Measurements from ENCODE around the gene PIEZO1. TPM values are rescaled to one million over a fixed set of nuclear protein-coding genes. Genes with fewer than 3 reads are reported as not detected.

Gene PIEZO1
- total and polyA plus RNA-seq, 9 of the 15 experiments (the other 6 are each of a cell fraction or from before 2014, with no cell fraction given), result 3.6 to 432 (median 131) TPM

DNA sequence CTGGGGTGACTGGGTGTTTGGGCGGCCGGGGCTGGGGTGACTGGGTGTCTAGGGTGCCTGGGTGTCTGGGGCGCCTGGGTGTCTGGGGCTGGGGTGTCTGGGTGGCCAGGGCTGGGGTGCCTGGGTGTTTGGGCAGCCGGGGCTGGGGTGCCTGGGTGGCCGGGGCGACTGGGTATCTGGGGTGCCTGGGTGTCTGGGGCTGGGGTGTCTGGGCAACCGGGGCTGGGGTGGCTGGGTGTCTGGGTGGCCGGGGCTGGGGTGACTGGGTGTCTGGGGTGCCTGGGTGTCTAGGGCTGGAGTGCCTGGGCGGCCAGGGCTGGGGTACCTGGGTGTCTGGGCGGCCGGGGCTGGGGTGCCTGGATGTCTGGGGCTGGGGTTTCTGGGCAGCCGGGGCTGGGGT lies 40.1 kb upstream of the PIEZO1 start:
- no peak overlapping the region for H3K27ac ChIP-seq (ENCODE audit: extremely low read depth, low read depth, low read length)
- no peak overlapping the region for H2AFZ ChIP-seq (ENCODE audit: low read depth, low read length)
- TF ChIP-seq, protein P1, sequence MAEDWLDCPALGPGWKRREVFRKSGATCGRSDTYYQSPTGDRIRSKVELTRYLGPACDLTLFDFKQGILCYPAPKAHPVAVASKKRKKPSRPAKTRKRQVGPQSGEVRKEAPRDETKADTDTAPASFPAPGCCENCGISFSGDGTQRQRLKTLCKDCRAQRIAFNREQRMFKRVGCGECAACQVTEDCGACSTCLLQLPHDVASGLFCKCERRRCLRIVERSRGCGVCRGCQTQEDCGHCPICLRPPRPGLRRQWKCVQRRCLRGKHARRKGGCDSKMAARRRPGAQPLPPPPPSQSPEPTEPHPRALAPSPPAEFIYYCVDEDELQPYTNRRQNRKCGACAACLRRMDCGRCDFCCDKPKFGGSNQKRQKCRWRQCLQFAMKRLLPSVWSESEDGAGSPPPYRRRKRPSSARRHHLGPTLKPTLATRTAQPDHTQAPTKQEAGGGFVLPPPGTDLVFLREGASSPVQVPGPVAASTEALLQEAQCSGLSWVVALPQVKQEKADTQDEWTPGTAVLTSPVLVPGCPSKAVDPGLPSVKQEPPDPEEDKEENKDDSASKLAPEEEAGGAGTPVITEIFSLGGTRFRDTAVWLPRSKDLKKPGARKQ (CRISPR knock-in tag; IDR thresholded peaks at IDR 0.05), result no peak
- TF ChIP-seq POLR2G (IDR thresholded peaks at IDR 0.05; ENCODE audit: low read depth, low read length), result 0 out of 2 replicates have a peak, but pooled peaks have one; percentile 7
- TF ChIP-seq RFX5 (IDR thresholded peaks at IDR 0.05; ENCODE audit: low read depth, low read length), result no peak
- TF ChIP-seq, protein P2, sequence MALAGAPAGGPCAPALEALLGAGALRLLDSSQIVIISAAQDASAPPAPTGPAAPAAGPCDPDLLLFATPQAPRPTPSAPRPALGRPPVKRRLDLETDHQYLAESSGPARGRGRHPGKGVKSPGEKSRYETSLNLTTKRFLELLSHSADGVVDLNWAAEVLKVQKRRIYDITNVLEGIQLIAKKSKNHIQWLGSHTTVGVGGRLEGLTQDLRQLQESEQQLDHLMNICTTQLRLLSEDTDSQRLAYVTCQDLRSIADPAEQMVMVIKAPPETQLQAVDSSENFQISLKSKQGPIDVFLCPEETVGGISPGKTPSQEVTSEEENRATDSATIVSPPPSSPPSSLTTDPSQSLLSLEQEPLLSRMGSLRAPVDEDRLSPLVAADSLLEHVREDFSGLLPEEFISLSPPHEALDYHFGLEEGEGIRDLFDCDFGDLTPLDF (CRISPR knock-in tag; IDR thresholded peaks at IDR 0.05), result no peak
- TF ChIP-seq, protein P3, sequence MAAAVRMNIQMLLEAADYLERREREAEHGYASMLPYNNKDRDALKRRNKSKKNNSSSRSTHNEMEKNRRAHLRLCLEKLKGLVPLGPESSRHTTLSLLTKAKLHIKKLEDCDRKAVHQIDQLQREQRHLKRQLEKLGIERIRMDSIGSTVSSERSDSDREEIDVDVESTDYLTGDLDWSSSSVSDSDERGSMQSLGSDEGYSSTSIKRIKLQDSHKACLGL (CRISPR knock-in tag; IDR thresholded peaks at IDR 0.05; ENCODE audit: borderline replicate concordance, poor library complexity, severe bottlenecking), result no peak
- TF ChIP-seq CREBBP (IDR thresholded peaks at IDR 0.05; ENCODE audit: low read depth, low read length), result no peak
- no peaks in the 10 kb centered on the region for H3K79me2 ChIP-seq (ENCODE audit: control insufficient read depth, insufficient read depth, low read length)
- H3K9me1 ChIP-seq (ENCODE audit: control insufficient read depth, insufficient read depth, low read length), result no peaks in the 10 kb centered on the region
- POLR2A ChIA-PET, result interaction anchor here (0.7 kb wide), 1 partner anchor 322 kb away, joined by 3 read pairs; no protein-coding TSS in a partner anchor
- 86% methylated on average over 4 of the region's 12 CpGs for WGBS (ENCODE audit: insufficient coverage, low coverage, missing lambda C conversion rate)
- no peaks in the 10 kb centered on the region for H3K9me3 ChIP-seq (replicated peaks; ENCODE audit: control insufficient read depth, insufficient read depth, low read depth, low read length)
- peaks cover 0 to 53% of the 10 kb centered on the region in 2 experiments; a peak in 2 of 5 replicates for H3K4me1 ChIP-seq (replicated peaks in 1 of 2; ENCODE audit: control insufficient read depth in 2 of 2, insufficient read depth in 2 of 2, low read length in 2 of 2)
- no peak overlapping the region for H3K4me3 ChIP-seq
- no peaks in the 10 kb centered on the region; the same call in 1 of the 2 replicates for H4K20me1 ChIP-seq (replicated peaks; ENCODE audit: control insufficient read depth, insufficient read depth, low read length)
- H3K36me3 ChIP-seq (ENCODE audit: control insufficient read depth, insufficient read depth, low read length), result no peaks in the 10 kb centered on the region
- BruUV-seq (replicated peaks), result no TSS peak
- FAIRE-seq, result no peak
- in situ Hi-C loops (cut with MboI) (no loop called here), intact Hi-C loops (cut with micrococcal nuclease) (no loop called here)
- H3K9ac ChIP-seq (ENCODE audit: insufficient read depth in 1 of 2, low read depth in 2 of 2, low read length in 2 of 2), result no peak overlapping the region
- CTCF ChIA-PET (ENCODE audit: low intra/inter-chr PET ratio), result no interaction called here
- H3K4me2 ChIP-seq (ENCODE audit: insufficient read depth, low read length), result no peak overlapping the region
- DNase-seq (ENCODE audit: extremely low read depth in 1 of 4, low spot score in 3 of 4), result no peak
- H3K27me3 ChIP-seq (ENCODE audit: control insufficient read depth in 2 of 2, insufficient read depth in 2 of 2, low read length in 2 of 2), result no peaks in the 10 kb centered on the region
- no peak for ATAC-seq
